Activated effector memory CD4-positive, alpha-beta T cell treated with anti-CD3 and anti-CD28 coated beads, Interleukin-2, amount 50 U/mL, for 16 hours (primary cell): Measurements from ENCODE around the gene DAB2.

Experiments used
- DNase-seq: peaks from one replicate; pipeline ENCODE4 v3.0.0-alpha.2; 2020

DAB2 gene

GRCh38 chr5:39447059-39447458 is 22.3 kb upstream of the DAB2 start:
- DNase-seq: no peak

GRCh38 chr5:39446231-39446630 is 21.5 kb upstream of the DAB2 start:
- no peak for DNase-seq

GRCh38 chr5:39443911-39444310 is 19.1 kb upstream of the DAB2 start:
- no peak for DNase-seq

- no peak for DNase-seq
These were observed 18.2 kb upstream of the DAB2 start for GRCh38 chr5:39442991-39443390.

DNA sequence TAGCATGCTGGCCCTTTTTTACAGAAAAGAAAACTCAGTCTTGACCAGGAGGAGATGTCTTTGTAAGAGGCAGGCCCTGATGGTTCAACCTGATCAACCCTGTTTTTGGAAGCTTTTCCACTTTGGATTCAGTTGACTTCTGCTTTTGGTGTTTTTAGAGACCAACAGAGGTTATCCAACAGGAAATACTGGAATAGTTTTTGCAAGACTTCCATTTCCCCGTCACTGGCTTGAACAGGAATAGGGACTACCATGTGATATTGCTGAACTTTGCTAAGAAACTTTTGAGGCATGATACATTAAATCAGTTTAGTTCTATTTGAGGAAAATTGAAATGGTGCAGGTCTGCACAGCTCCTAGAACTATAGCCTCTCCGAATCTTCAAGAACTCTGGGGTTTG is 17.1 kb upstream of the DAB2 start:
- no peak for DNase-seq

- no peak for DNase-seq
These were observed 16.3 kb upstream of the DAB2 start for GRCh38 chr5:39440958-39441624.

DNA sequence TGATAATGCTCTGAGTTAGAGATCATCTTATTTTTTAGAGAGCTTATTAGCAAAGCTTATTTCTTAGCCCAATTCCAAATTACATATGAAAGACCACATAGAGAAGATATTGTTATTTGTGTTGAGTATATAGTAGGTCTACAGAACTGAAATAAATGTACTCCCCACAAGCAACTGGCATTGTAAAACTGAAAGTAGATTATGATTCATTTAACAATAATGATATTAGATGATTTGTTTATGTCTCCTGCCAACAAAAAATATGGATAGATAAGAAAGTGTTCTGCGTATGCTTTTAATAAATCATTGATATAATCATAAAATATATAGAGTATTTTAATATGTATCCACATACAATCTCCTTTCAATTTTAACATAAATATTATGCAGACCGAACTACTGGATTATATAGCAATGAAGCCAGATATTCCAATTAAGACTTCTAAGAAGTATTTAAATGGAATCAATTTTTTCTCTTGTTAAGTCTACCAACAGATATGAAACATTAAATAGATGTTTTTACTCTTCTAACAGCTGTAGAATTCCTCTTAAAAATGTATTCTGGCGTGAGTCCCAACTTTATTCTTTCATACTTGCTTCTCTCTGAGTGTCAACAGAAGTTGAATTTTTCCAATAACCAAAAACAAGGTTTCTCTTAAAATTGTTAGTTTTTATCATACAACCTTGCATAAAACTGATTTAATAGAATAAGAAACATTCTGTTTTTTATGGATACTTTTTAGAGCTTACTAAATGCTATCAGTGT is 15.6 kb upstream of the DAB2 start:
- no peak for DNase-seq

DNA sequence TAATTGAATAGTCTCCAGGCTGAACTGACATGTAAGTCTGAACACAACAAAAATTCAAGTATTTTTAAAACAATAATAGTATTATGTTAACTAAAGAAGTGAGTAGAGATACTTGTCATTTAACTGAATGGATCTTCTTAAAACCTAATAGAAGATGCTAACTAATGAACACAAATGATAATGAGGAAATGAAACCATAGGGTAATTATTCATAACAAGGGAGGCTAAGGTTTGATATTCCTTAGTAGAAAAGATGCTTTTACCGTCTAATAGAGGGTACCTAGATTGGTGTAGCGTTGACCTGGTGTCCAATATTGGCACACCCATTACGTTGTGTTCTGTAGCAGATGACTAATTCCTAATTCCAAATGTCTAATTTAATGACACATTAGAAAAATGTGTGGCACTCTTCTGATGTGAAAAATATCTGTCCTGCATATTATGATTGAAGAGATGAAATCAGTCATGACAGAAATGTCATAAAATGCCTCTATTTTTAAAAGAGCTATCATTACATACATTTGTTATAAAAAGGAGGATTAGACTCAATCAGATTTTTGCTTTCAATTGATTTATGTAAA is 14.9 kb upstream of the DAB2 start:
- DNase-seq: no peak

DNA sequence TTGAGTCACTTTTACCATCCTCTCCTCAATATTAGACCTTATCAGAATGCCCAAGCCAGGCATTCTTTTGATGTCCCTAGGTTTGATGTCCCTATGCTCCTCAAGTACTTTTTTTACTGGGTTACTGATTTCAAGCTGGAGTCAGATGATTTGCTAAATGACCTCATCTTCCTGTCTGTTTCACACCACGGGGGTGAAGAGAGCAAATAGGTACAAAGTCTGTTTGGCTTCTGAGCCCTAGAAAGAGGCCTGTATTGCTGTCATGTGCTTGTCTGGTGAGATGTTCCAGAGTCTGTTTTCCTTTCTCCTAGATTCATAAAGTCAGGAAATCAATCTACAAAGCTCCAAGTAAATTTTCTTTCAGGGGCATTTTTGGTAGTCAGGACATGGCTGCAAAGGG is 12.7 kb upstream of the DAB2 start:
- DNase-seq: no peak

DNA sequence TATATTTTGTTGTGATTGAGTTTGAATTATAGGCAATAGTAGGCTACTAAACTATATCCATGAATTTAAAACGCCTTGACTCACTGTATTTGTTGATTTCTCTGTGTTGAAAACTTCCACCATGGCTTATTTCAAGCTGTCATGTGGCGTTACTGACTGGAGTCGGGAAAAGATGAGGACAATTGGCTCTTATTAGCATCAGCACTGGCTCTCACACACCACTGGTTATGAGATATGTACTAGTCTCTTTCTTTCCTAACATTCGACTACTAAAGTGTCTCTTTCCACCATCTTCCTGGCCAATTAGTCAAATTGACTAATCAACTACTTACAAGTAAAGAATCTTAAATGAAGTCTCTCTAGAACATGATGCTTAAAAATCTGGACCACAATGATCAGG is 9.1 kb upstream of the DAB2 start:
- DNase-seq: no peak

DNA sequence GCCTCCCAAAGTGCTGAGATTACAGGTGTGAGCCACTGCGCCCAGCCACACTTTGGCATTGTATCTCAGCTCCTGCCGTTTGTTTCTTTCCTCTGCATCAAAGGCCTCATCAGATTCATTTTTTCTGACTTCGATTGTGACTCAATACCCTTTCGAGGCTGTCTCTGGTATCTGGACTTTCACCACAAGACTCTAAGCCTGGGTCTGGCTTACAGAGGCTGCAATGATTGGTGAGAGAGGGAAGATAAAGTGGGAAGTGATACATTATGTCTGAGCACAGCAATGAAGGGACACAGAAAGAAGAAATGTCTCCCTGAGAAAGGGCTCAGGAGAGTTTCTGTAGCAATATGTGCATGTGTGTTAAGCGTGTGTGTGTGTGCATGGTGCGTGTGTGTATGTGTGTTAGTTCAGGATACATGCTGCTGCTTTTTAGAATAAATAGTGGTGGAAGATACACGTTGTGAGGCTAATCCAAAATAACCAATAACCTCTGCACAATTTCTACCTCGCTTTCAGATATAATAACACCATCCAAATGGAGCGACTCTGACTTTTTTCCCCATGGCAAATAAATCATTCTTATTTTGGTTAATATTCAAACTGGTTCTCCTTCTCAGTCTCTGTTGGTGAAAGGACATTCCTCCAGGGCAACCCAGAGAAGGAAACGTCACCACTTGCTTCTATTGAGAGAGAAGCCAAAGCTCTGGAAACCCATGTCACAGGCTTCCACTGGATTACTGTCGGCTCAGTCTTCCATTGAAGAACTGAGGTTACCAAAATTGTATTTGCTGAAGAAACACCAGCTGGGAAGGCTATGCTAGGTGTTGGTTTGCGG is 8.1 kb upstream of the DAB2 start:
- no peak for DNase-seq

DNA sequence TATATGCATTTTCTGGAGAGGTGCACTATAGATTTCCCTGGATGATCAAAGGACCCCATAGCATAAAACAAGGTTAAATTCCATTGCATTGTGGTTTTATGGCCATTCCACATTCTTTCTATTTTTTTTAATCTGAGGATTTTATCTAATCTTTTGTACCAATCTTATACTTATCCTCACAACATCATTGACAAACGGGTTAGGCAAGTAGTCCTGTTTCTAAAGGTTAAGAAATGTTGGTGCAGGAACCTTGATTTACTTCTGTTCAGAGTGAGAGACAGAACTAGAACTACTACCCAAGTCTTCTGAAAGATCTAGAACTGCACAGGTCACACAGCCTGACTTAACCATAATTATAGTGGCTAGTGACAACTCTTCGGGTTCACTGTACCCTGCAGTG is 5.7 kb upstream of the DAB2 start:
- no peak for DNase-seq

GRCh38 chr5:39428640-39429039 is 3.9 kb upstream of the DAB2 start:
- DNase-seq: no peak

DNA sequence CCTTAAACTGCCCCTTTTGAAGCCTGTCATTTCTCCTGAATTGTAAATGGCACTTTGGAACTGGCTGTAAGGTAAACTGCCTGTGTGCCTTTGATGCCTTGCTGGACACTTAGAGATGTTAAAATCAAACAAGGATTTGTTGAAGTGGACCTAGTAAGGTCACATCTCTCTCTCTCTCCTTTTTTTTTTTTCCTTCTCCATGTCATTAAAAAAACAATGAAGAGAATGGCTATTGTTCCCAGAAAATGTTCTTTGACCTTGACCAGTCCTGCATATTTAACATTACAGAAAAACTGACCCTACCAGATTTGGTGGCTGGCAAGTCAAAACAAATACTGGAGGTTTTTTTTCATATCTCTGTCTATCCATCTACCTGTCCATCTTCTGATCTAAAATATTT is 2.9 kb upstream of the DAB2 start:
- no peak for DNase-seq

- no peak for DNase-seq
These were observed 2.4 kb upstream of the DAB2 start for GRCh38 chr5:39427229-39427628.

DNA sequence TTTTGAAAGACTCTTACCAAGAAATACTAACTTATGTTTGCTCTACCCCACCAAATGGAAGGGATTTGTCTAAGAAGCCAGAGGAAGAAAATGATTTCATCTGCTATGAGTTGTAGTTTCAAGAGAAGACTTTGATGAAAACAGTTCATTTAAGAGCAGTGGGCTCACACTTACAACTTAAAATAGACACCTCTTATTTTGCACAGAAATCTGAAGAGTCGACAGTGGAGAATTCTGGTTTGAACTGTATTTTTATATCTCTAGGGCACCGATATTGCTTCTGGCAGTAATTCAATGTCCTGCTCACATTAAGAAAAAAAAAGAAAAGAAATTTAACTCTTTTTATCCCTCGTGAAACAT is 1.9 kb upstream of the DAB2 start:
- DNase-seq: no peak

GRCh38 chr5:39426051-39426745 is 1.4 kb upstream of the DAB2 start:
- no peak for DNase-seq

- DNase-seq: no peak
These were observed 1.4 kb downstream of the DAB2 start for GRCh38 chr5:39423331-39423751.

DNA sequence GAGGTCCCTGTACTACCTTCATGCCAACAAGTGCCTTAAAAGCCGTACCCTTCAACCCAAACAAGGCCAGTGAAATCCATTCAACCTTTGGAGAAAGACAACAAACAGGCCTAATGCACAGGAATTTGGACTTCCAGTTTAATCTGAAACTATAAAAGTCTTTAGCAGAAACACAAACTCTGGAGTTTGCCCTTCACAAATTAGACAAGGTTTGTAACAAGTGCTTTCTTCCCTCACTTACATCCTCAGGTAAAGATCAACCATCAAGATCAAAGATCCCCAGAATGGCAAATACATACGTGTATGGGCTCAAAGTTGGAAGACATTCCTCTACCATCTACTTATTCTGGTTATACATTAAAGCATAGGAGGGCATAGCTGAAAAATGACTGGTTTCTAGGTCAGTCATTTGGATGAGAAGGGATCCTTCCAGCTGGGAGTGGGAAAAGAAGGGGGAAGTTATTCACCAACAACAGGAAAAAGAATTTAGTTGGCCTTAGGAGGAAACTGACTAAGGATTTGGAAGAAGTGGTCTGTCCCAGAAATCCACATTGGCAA is 2.0 kb downstream of the DAB2 start:
- no peak for DNase-seq

DNA sequence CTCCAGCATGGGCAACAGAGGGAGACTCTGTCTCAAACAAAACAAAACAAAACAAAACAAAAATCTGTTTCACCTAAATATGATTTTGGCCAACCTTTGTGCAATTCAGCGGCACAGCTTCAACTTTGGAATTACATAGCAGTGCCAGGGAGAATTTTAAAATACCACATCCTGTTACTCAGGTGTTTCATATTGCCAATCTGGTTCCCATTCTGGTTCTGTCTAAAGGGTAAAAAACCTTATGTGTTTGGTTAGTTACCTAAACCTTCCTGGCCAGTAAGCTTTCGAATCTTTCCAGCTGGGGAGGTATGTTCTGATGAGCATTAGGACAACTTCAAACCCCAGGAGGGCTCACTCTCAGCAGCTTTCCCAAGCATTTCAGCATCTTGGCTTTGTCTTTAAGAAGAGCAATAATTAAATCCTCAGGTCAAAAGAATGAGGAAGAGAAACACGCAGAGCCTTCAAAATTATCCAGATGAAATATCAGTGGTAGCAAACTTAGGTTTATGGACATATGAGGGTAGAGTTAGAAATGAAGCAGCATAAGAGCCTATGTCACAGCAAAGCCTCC is 2.7 kb downstream of the DAB2 start:
- no peak for DNase-seq

GRCh38 chr5:39420482-39421145 is 4.2 kb downstream of the DAB2 start:
- no peak for DNase-seq

GRCh38 chr5:39419796-39420195 is 5.0 kb downstream of the DAB2 start:
- DNase-seq: no peak
